NCI-H1048 (cell line): ENCODE results near the gene OTOL1.

ENCODE experiments used
- DNase-seq: peaks from one replicate; lab custom pipeline; 2025; lab: John Stamatoyannopoulos, UW

Gene OTOL1

DNA sequence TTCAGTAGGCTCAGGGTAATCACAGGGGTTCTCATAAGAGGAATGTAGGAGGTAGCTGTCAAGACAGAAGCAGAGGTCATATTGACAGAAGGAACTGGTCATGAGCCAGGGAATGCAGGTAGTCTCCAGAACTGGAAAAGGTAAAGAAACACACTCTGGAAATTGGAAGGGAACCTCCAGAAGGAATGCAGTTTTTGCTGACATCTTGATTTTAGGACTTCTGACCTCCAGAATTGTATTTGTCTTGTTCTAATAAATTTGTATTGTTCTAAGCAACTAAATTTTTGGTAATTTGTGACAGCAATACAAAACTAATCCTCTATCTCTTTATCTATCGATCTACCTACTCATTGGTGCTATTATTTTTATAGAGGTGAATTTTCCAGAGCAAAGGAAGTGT is 49.2 kb downstream of the OTOL1 start:
- no peak for DNase-seq

DNA sequence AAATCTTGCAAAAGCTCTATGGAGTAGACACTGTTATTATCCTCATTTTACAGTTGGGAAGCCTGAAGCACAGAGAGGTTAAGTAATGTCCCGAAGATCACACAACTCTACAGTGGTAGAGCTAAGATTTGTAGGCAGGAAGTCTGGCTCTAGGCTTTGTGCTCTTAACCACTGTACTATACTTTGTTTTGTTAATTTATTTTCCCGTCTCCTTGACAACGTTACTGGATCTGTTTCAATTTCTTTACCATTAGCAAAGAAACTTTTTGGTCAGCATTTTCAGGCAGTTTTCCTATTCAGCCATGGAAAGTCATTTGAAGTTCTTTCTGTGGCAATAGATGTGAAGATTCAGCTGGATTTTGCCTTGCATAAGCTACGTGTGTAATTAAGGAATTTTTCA is 51.7 kb downstream of the OTOL1 start:
- no peak for DNase-seq

DNA sequence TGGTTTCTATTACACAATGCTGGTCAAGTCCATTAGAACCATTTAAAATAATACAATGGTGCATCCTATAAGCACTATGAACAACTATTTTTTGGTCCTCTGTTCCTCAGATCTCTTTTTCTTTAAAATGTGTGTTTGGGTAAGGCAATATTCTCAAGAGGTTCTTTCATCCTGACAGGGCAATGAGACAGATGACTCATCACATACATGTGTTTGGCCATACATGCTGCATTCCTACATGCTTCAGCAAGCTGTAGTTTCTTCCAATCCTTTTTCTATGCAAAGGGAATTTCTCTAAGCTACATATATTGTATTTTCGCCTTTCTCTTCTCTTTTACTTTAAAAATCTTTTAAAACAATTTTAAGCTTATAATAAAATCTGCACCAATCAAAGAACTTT is 52.7 kb downstream of the OTOL1 start:
- no peak for DNase-seq

DNA sequence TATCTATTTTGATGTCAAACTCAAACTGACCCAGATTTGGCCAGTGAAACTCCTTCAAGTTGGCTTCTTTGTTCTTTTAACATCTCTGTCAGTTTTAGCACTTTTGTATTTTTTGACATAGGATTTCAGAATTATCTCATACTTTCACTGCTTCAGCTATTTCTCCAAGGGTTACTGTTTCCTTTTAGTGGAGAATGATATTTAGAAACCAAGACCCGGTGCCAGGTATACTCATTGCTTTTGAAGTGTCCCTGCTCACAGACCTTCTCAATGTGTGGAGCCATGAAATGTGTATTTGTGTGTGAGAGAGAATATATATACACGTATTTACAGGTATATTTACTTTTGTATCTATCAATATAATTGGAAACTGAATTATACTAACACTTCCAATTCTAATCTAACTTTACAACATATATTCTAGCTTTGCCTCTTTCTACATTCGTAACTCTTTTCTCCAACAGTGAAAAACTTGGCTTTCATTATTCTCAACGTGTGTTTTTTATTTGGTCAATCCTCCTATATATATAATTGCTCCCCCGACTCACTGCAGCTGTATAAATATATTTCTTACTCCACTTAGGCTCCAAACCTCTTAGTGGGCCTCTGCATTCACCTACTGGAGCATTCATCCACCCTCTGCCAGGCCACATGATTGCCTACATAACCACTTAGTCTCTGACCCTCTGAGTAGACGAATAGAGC is 54.0 kb downstream of the OTOL1 start:
- no peak for DNase-seq

DNA sequence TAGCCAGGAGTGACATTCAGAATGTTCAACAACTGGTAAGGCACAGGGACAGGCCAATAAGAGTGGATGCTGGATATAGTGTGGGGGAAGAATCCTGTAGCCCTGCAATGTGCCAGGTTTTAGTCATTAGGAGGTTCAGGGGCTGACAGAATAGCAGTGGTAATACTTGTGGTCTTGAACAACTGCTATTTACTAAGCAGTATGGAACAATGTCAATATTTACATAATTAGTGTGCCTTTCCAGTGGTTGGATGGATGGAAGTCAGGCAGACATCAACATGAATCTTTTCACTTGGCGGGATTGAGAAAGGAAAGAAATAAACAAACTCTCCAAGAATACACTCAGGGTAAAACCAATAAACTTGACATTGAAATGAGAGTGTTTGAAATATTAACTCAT is 55.1 kb downstream of the OTOL1 start:
- no peak for DNase-seq

DNA sequence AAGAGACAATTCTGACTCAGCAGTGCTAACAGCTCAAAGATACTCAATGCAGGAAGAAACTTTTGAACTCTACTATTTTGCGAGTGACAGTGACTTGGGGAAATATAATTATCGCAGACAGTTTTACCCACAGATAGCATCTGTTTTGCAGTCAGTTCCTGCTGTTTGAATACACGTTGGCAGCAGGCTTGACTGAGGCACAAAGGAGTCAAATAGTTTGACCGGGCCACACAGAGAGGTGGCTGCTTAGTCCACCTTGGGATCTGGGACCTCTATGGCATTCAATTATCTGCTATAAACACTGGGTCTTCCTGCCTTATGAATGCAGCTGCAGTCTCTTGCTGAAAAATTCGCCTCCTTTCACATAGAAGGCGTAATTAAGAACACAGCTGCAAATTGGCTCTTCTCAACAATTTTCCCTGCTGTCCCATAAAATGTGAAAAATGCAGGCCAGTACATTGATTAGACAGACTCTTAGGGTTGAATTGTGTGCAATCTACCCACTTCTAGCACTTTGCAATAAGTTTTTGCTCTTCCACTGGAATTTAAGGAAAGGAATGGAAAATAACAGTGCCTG is 56.5 kb downstream of the OTOL1 start:
- DNase-seq = no peak
